GM18951 (cell line): ENCODE data around the gene CTDSPL.

Experiments
- POLR2A ChIP-seq: IDR thresholded peaks from 4 replicates; pipeline ENCODE4 v1.6.1; 2011; ENCODE audit warnings: mild to moderate bottlenecking; ENCODE audit not compliant: insufficient read length, insufficient read depth; ENCODE audit errors: extremely low read depth
- in situ Hi-C: fragments of 300-500 bp; cut with MboI; formaldehyde crosslinking; loops from one replicate; pipeline ENCODE4 v1.12.0; 2022; ENCODE audit warnings: low sequenced_read_pairs, mixed read lengths, inconsistent platforms; ENCODE audit not compliant: unreplicated experiment

CTDSPL gene

GRCh38 chr3:37941608-37942508, 80.2 kb downstream of the CTDSPL start:
- in situ Hi-C loops, result no loop called here
- TF ChIP-seq POLR2A, result no peak

- in situ Hi-C loops, result no loop called here
- TF ChIP-seq POLR2A, result no peak
Observed at GRCh38 chr3:37942646-37943045, 81.0 kb downstream of the CTDSPL start.

- in situ Hi-C loops, result no loop called here
- no peak for TF ChIP-seq POLR2A
Observed at GRCh38 chr3:37943126-37943525, 81.4 kb downstream of the CTDSPL start.

- TF ChIP-seq POLR2A, result no peak
- in situ Hi-C loops, result no loop called here
Observed at GRCh38 chr3:37943631-37944314, 82.1 kb downstream of the CTDSPL start.

- no peak for TF ChIP-seq POLR2A
- in situ Hi-C loops, result no loop called here
Observed at GRCh38 chr3:37944391-37944842, 82.7 kb downstream of the CTDSPL start.

- TF ChIP-seq POLR2A, result no peak
- in situ Hi-C loops, result no loop called here
Observed at GRCh38 chr3:37945156-37945806, 83.6 kb downstream of the CTDSPL start.

GRCh38 chr3:37945807-37946530, 84.3 kb downstream of the CTDSPL start:
- in situ Hi-C loops, result no loop called here
- no peak for TF ChIP-seq POLR2A

GRCh38 chr3:37946531-37946889, 84.8 kb downstream of the CTDSPL start:
- no peak for TF ChIP-seq POLR2A
- in situ Hi-C loops, result no loop called here

- in situ Hi-C loops, result no loop called here
- TF ChIP-seq POLR2A, result no peak
Observed at GRCh38 chr3:37949866-37950265, 88.2 kb downstream of the CTDSPL start.

GRCh38 chr3:37952564-37952963, 90.9 kb downstream of the CTDSPL start:
- TF ChIP-seq POLR2A, result no peak
- in situ Hi-C loops, result no loop called here

- no peak for TF ChIP-seq POLR2A
- in situ Hi-C loops, result no loop called here
Observed at GRCh38 chr3:37953226-37953625, 91.5 kb downstream of the CTDSPL start.

GRCh38 chr3:37953707-37954394, 92.2 kb downstream of the CTDSPL start:
- in situ Hi-C loops, result no loop called here
- no peak for TF ChIP-seq POLR2A
